Measurements from ENCODE around the gene NCBP2L.

NCBP2L gene

GRCh38 chrX:107760304-107761077 lies 17.0 kb upstream of the NCBP2L start:
- H3K4me1 ChIP-seq (ENCODE audit: control insufficient read depth, low read length), result no peaks in the 10 kb centered on the region
- no peaks in the 10 kb centered on the region for H3K9me2 ChIP-seq (replicated peaks; ENCODE audit: control insufficient read depth, low read length)
- H3K4me3 ChIP-seq (ENCODE audit: low read length), result no peak overlapping the region
- no peaks in the 10 kb centered on the region for H3K27me3 ChIP-seq (ENCODE audit: control insufficient read depth, low read length)
- H3K4me2 ChIP-seq (ENCODE audit: low read length), result no peak overlapping the region
- no peak overlapping the region for H3K27ac ChIP-seq (ENCODE audit: low read depth, low read length)
- H3K79me2 ChIP-seq (ENCODE audit: control insufficient read depth, low read length), result no peaks in the 10 kb centered on the region
- H3K36me3 ChIP-seq (ENCODE audit: control insufficient read depth, low read length), result no peaks in the 10 kb centered on the region
- TF ChIP-seq EZH2phosphoT487 (IDR thresholded peaks at IDR 0.05; ENCODE audit: borderline replicate concordance, low read length), result no peak
- TF ChIP-seq, protein P1, sequence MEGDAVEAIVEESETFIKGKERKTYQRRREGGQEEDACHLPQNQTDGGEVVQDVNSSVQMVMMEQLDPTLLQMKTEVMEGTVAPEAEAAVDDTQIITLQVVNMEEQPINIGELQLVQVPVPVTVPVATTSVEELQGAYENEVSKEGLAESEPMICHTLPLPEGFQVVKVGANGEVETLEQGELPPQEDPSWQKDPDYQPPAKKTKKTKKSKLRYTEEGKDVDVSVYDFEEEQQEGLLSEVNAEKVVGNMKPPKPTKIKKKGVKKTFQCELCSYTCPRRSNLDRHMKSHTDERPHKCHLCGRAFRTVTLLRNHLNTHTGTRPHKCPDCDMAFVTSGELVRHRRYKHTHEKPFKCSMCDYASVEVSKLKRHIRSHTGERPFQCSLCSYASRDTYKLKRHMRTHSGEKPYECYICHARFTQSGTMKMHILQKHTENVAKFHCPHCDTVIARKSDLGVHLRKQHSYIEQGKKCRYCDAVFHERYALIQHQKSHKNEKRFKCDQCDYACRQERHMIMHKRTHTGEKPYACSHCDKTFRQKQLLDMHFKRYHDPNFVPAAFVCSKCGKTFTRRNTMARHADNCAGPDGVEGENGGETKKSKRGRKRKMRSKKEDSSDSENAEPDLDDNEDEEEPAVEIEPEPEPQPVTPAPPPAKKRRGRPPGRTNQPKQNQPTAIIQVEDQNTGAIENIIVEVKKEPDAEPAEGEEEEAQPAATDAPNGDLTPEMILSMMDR (IDR thresholded peaks at IDR 0.05; ENCODE audit: low read depth, low read length, poor library complexity, severe bottlenecking), result no peak
- H4K20me1 ChIP-seq (ENCODE audit: control insufficient read depth, insufficient read depth, low read depth, low read length), result no peaks in the 10 kb centered on the region
- H3F3A ChIP-seq (ENCODE audit: control insufficient read depth, insufficient read depth), result no peaks in the 10 kb centered on the region
- no peaks in the 10 kb centered on the region for H3K9me3 ChIP-seq (ENCODE audit: control insufficient read depth, insufficient read depth, low read length)

- no peak overlapping the region for H3K27ac ChIP-seq (ENCODE audit: low read depth, low read length)
- H4K20me1 ChIP-seq (ENCODE audit: control insufficient read depth, insufficient read depth, low read depth, low read length), result no peaks in the 10 kb centered on the region
- H3K9me2 ChIP-seq (replicated peaks; ENCODE audit: control insufficient read depth, low read length), result no peaks in the 10 kb centered on the region
- H3K79me2 ChIP-seq (ENCODE audit: control insufficient read depth, low read length), result no peaks in the 10 kb centered on the region
- no peak overlapping the region for H3K4me3 ChIP-seq (ENCODE audit: low read length)
- H3K9me3 ChIP-seq (ENCODE audit: control insufficient read depth, insufficient read depth, low read length), result no peaks in the 10 kb centered on the region
- no peaks in the 10 kb centered on the region for H3K27me3 ChIP-seq (ENCODE audit: control insufficient read depth, low read length)
- H3K4me1 ChIP-seq (ENCODE audit: control insufficient read depth, low read length), result no peaks in the 10 kb centered on the region
- no peak for TF ChIP-seq EZH2phosphoT487 (IDR thresholded peaks at IDR 0.05; ENCODE audit: borderline replicate concordance, low read length)
- TF ChIP-seq, protein P1 (IDR thresholded peaks at IDR 0.05; ENCODE audit: low read depth, low read length, poor library complexity, severe bottlenecking), result no peak
- H3K36me3 ChIP-seq (ENCODE audit: control insufficient read depth, low read length), result no peaks in the 10 kb centered on the region
- H3K4me2 ChIP-seq (ENCODE audit: low read length), result no peak overlapping the region
- no peaks in the 10 kb centered on the region for H3F3A ChIP-seq (ENCODE audit: control insufficient read depth, insufficient read depth)
Measured at GRCh38 chrX:107763647-107764046, 13.9 kb upstream of the NCBP2L start.

- Histone ChIP-seq H3K27ac (ENCODE audit: low read depth, low read length) (no peak overlapping the region), H3K4me3 (ENCODE audit: low read length) (no peak overlapping the region), H3K4me2 (ENCODE audit: low read length) (no peak overlapping the region), H3K79me2 (ENCODE audit: control insufficient read depth, low read length) (no peaks in the 10 kb centered on the region), H3K9me3 (ENCODE audit: control insufficient read depth, insufficient read depth, low read length) (no peaks in the 10 kb centered on the region), H3K36me3 (ENCODE audit: control insufficient read depth, low read length) (no peaks in the 10 kb centered on the region), H3K4me1 (ENCODE audit: control insufficient read depth, low read length) (no peaks in the 10 kb centered on the region), H4K20me1 (ENCODE audit: control insufficient read depth, insufficient read depth, low read depth, low read length) (no peaks in the 10 kb centered on the region), H3K9me2 (replicated peaks; ENCODE audit: control insufficient read depth, low read length) (no peaks in the 10 kb centered on the region), H3F3A (ENCODE audit: control insufficient read depth, insufficient read depth) (no peaks in the 10 kb centered on the region), H3K27me3 (ENCODE audit: control insufficient read depth, low read length) (no peaks in the 10 kb centered on the region)
- TF ChIP-seq, protein P1 (IDR thresholded peaks at IDR 0.05; ENCODE audit: low read depth, low read length, poor library complexity, severe bottlenecking), result no peak
- no peak for TF ChIP-seq EZH2phosphoT487 (IDR thresholded peaks at IDR 0.05; ENCODE audit: borderline replicate concordance, low read length)
Measured at GRCh38 chrX:107764845-107765608, 12.5 kb upstream of the NCBP2L start.
